ENCODE results near the gene TLE4. TPM values are rescaled to one million over a fixed set of nuclear protein-coding genes. Genes with fewer than 3 reads are reported as not detected.

TLE4 gene
- total and polyA plus RNA-seq, 12 donors = 11.8 to 70.5 (median 42.9) TPM

- Histone ChIP-seq H3K36me3 (replicated peaks in 1 of 2) (no peaks in the 10 kb centered on the region), H3K4me1 (replicated peaks in 1 of 2) (no peaks in the 10 kb centered on the region), H3K4me3 (no peak overlapping the region), H3K9me3 (replicated peaks in 1 of 3) (no peaks in the 10 kb centered on the region), H3K27me3 (no peaks in the 10 kb centered on the region), H3K27ac (no peak overlapping the region)
- TF ChIP-seq CTCF (IDR thresholded peaks at IDR 0.05) (no peak), POLR2A (IDR thresholded peaks at IDR 0.05) (no peak)
- intact Hi-C loops (cut with DNase I) = no loop called here
- peak in 2 of 7 donors; percentile 7 to 14 for DNase-seq
- 89 to 93% (median 93%) methylated on average over 6 of the region's 6 CpGs for WGBS, 4 donors
Measured at GRCh38 chr9:79763671-79764285, 192.0 kb downstream of the TLE4 start.

- DNase-seq = peak in 1 of 7 donors; percentile 2
- Histone ChIP-seq H3K4me3 (no peak overlapping the region), H3K36me3 (replicated peaks in 1 of 2) (no peaks in the 10 kb centered on the region), H3K27me3 (no peaks in the 10 kb centered on the region), H3K27ac (no peak overlapping the region), H3K9me3 (replicated peaks in 1 of 3) (no peaks in the 10 kb centered on the region), H3K4me1 (replicated peaks in 1 of 2) (no peaks in the 10 kb centered on the region)
- no peak for TF ChIP-seq CTCF (IDR thresholded peaks at IDR 0.05)
- no peak for TF ChIP-seq POLR2A (IDR thresholded peaks at IDR 0.05)
- intact Hi-C loops (cut with DNase I) = no loop called here
- 40 to 55% (median 49%) methylated on average over 3 of the region's 3 CpGs for WGBS, 4 donors
Measured at GRCh38 chr9:79764374-79764773, 192.6 kb downstream of the TLE4 start.

- H3K4me1 ChIP-seq (replicated peaks in 1 of 2) = no peaks in the 10 kb centered on the region
- no peaks in the 10 kb centered on the region for H3K36me3 ChIP-seq (replicated peaks in 1 of 2)
- no peak overlapping the region for H3K4me3 ChIP-seq
- no peaks in the 10 kb centered on the region for H3K27me3 ChIP-seq
- no peaks in the 10 kb centered on the region for H3K9me3 ChIP-seq (replicated peaks in 1 of 3)
- no peak for DNase-seq
- TF ChIP-seq POLR2A (IDR thresholded peaks at IDR 0.05) = no peak
- no peak for TF ChIP-seq CTCF (IDR thresholded peaks at IDR 0.05)
- intact Hi-C loops (cut with DNase I) = no loop called here
- H3K27ac ChIP-seq = no peak overlapping the region
- 77 to 86% (median 80%) methylated on average over 6 of the region's 6 CpGs for WGBS, 4 donors
Measured at GRCh38 chr9:79765466-79765865, 193.7 kb downstream of the TLE4 start.

- H3K27me3 ChIP-seq = no peaks in the 10 kb centered on the region
- no peak for DNase-seq
- H3K9me3 ChIP-seq (replicated peaks in 1 of 3) = no peaks in the 10 kb centered on the region
- H3K4me1 ChIP-seq (replicated peaks in 1 of 2) = no peaks in the 10 kb centered on the region
- no peak overlapping the region for H3K27ac ChIP-seq
- no peak for TF ChIP-seq CTCF (IDR thresholded peaks at IDR 0.05)
- no peak for TF ChIP-seq POLR2A (IDR thresholded peaks at IDR 0.05)
- no peak overlapping the region for H3K4me3 ChIP-seq
- no peaks in the 10 kb centered on the region for H3K36me3 ChIP-seq (replicated peaks in 1 of 2)
- 91 to 93% (median 92%) methylated on average over 5 of the region's 5 CpGs for WGBS, 4 donors
- intact Hi-C loops (cut with DNase I) = no loop called here
Measured at GRCh38 chr9:79766091-79766490, 194.3 kb downstream of the TLE4 start.
